GM12878 (cell line): Measurements from ENCODE around the gene PHACTR3. TPM values are rescaled to one million over a fixed set of nuclear protein-coding genes. Genes with fewer than 3 reads are reported as not detected.

Experiments
- ATAC-seq: fragments of 200-7000 bp; cut with Tn5 transposase; 3 replicates; pipeline ENCODE4 v1.9.1; 2020; ENCODE audit warnings: mild to moderate bottlenecking, moderate library complexity
- BruUV-seq: library from RNA; stranded (reverse); fragments of 400-500 nt; replicated peaks from 2 replicates; lab custom pipeline; 2021; lab: Mats Ljungman, UMichigan
- CTCF ChIA-PET: fragments of 300-600 bp; sonication (Branson Sonifier 250); formaldehyde crosslinking; extraction: SDS; loops from one replicate; lab custom pipeline; 2021; ENCODE audit warnings: inconsistent platforms; lab: Yijun Ruan, JAX
- POLR2A ChIA-PET: fragments of 350-600 bp; formaldehyde crosslinking; extraction: SDS; loops from one replicate; lab custom pipeline; 2021; ENCODE audit warnings: inconsistent platforms; lab: Charles Lee
- RAD21 ChIA-PET: fragments of 300-600 bp; sonication (Branson Sonifier 250); formaldehyde crosslinking; loops from one replicate; lab custom pipeline; 2023; ENCODE audit warnings: antibody characterized with exemption; ENCODE audit not compliant: unreplicated experiment; lab: Charles Lee
- SMC1A ChIA-PET: fragments of 300-600 bp; sonication (Branson Sonifier 250); formaldehyde crosslinking; loops from one replicate; lab custom pipeline; 2023; ENCODE audit not compliant: unreplicated experiment, uncharacterized antibody; lab: Charles Lee
- DNase-seq: peaks from one replicate; pipeline ENCODE4 v3.0.0-alpha.2; 2011; ENCODE audit warnings: low read depth, low spot score
- FAIRE-seq: peaks from 3 replicates; lab custom pipeline; 2011; peaks lifted over from hg19 to GRCh38; lab: Jason Lieb, UNC
- H2AFZ ChIP-seq: 2 replicates; pipeline ENCODE4 v1.6.0; 2011; ENCODE audit warnings: low read depth, low read length, control low read depth; ENCODE audit not compliant: control insufficient read depth
- H3K27ac ChIP-seq: 2 replicates; pipeline ENCODE4 v1.5.1; 2011; ENCODE audit warnings: control low read depth; ENCODE audit not compliant: control insufficient read depth, insufficient read depth
- H3K27me3 ChIP-seq, 2 experiments: replicated peaks in 1 of 2; 2 replicates each; pipeline versions ENCODE4 v1.6.0 to v1.6.1; 2011; ENCODE audit warnings: low read length in 1 of 2; ENCODE audit not compliant: control insufficient read depth in 2 of 2, insufficient read depth in 2 of 2
- H3K36me3 ChIP-seq, 2 experiments: 2 replicates each; pipeline ENCODE4 v1.5.1; 2011; ENCODE audit warnings: low read length in 1 of 2; ENCODE audit not compliant: control insufficient read depth in 2 of 2, insufficient read depth in 2 of 2
- H3K4me1 ChIP-seq: 2 replicates; pipeline ENCODE4 v1.6.1; 2011; ENCODE audit warnings: mild to moderate bottlenecking, low read length, moderate library complexity, mixed read lengths; ENCODE audit not compliant: control insufficient read depth, insufficient read depth
- H3K4me2 ChIP-seq: 2 replicates; pipeline ENCODE4 v1.6.0; 2011; ENCODE audit warnings: control low read depth; ENCODE audit not compliant: control insufficient read depth, insufficient read depth
- H3K4me3 ChIP-seq: fragments of 200-600 bp; sonication (generic); 2 replicates; pipeline ENCODE4 v1.5.1; 2016
- H3K79me2 ChIP-seq: 2 replicates; pipeline ENCODE4 v1.6.0; 2011; ENCODE audit warnings: low read length; ENCODE audit not compliant: control insufficient read depth, insufficient read depth
- H3K9ac ChIP-seq: 2 replicates; pipeline ENCODE4 v1.8.0; 2011; ENCODE audit warnings: low read length, control low read depth, mixed read lengths; ENCODE audit not compliant: control insufficient read depth, insufficient read depth
- H3K9me3 ChIP-seq: replicated peaks from 3 replicates; pipeline ENCODE4 v1.5.1; 2011; ENCODE audit warnings: mild to moderate bottlenecking, low read length; ENCODE audit not compliant: control insufficient read depth, insufficient read depth
- H4K20me1 ChIP-seq: 2 replicates; pipeline ENCODE4 v1.6.0; 2011; ENCODE audit not compliant: control insufficient read depth, insufficient read depth
- E2F4 ChIP-seq: IDR thresholded peaks from 2 replicates; pipeline ENCODE4 v1.6.1; 2012; ENCODE audit warnings: low read depth, low read length, improper control_type of control experiment
- ETV6 ChIP-seq, 2 experiments: fragments of 450-650 bp in 1 of 2; IDR thresholded peaks in 1 of 2; conservative IDR thresholded peaks in 1 of 2; 2 replicates each; pipeline ENCODE4 v1.6.1; 2014; ENCODE audit warnings: antibody characterized with exemption in 1 of 2, borderline replicate concordance in 1 of 2, low read depth in 1 of 2, mild to moderate bottlenecking in 1 of 2, moderate library complexity in 1 of 2
- KLF5 ChIP-seq: fragments of 450-650 bp; IDR thresholded peaks from 2 replicates; pipeline ENCODE4 v1.6.1; 2014; ENCODE audit warnings: mild to moderate bottlenecking; ENCODE audit not compliant: partially characterized antibody
- NFYB ChIP-seq: IDR thresholded peaks from 2 replicates; pipeline ENCODE4 v1.6.1; 2011; ENCODE audit warnings: low read depth, mild to moderate bottlenecking, low read length, improper control_type of control experiment, moderate library complexity; ENCODE audit not compliant: insufficient read depth
- SP1 ChIP-seq: IDR thresholded peaks from one replicate; pipeline ENCODE4 v1.6.1; 2011; ENCODE audit warnings: low read depth, low read length
- STAT1 ChIP-seq: fragments of 450-650 bp; conservative IDR thresholded peaks from 2 replicates; pipeline ENCODE4 v1.6.1; 2014; ENCODE audit warnings: antibody characterized with exemption, mild to moderate bottlenecking
- TBL1XR1 ChIP-seq: IDR thresholded peaks from 2 replicates; pipeline ENCODE4 v1.6.1; 2012; ENCODE audit warnings: low read depth, low read length, improper control_type of control experiment
- YY1 ChIP-seq: IDR thresholded peaks from 2 replicates; pipeline ENCODE4 v1.6.1; 2011; ENCODE audit warnings: low read depth, mild to moderate bottlenecking, low read length
- ZNF592 ChIP-seq: fragments of 450-650 bp; IDR thresholded peaks from 2 replicates; pipeline ENCODE4 v1.6.1; 2017; ENCODE audit warnings: mild to moderate bottlenecking, moderate library complexity
- WGBS: methylation state at CpG from one replicate; pipeline ENCODE4 v1.1.6; 2016; ENCODE audit warnings: low lambda C conversion rate; ENCODE audit not compliant: insufficient replicate concordance, insufficient coverage; ENCODE audit errors: missing lambda C conversion rate; 5-methylcytosine and 5-hydroxymethylcytosine counted together
- in situ Hi-C: fragments of 300-500 bp; cut with MboI; formaldehyde crosslinking; loops from 9 replicates; pipeline ENCODE4 v1.14.3; 2018; ENCODE audit warnings: mixed read lengths
- intact Hi-C: fragments of 100-400 bp; cut with micrococcal nuclease; formaldehyde crosslinking; loops from one replicate; pipeline ENCODE4 v1.14.2; 2022; ENCODE audit not compliant: unreplicated experiment
- polyA plus RNA-seq, 11 experiments: library from polyadenylated mRNA; depleted of rRNA in 4 of 11; unstranded in 6 of 11; stranded (reverse) in 5 of 11; fragments of >200 nt; fragmentation: Nextera tagmentation in 4 of 11; fragmentation: Illumina TruSeq in 1 of 11; extraction: Ambion mirVana in 4 of 11; extraction: Trizol in 1 of 11; gene quantifications; 1 replicate in 1 of 11; 2 replicates in 10 of 11; pipeline versions ENCODE4 v1.2.1 to v1.2.3, GENCODE V29; 2011 to 2016; ENCODE audit warnings: inconsistent platforms in 2 of 11, missing spikeins in 2 of 11, low read depth in 1 of 11
- total RNA-seq, 4 experiments: library from RNA; depleted of rRNA in 3 of 4; stranded (reverse); fragments of >200 nt in 3 of 4; fragmentation: Illumina TruSeq in 1 of 4; extraction: Trizol in 1 of 4; gene quantifications; 2 replicates each; pipeline versions ENCODE4 v1.2.1 to v1.2.3, GENCODE V29; 2013 to 2021

PHACTR3 gene
- total and polyA plus RNA-seq, 10 of the 15 experiments (the other 5 are each of a cell fraction or from before 2014, with no cell fraction given) = 0.17 to 2.7 (median 0.27) TPM; not detected in 1

GRCh38 chr20:59858425-59858824, 254.1 kb downstream of the PHACTR3 start (continued):
- no peak for TF ChIP-seq ZNF592

GRCh38 chr20:59861401-59861800, 257.1 kb downstream of the PHACTR3 start:
- Histone ChIP-seq H4K20me1 (no peaks in the 10 kb centered on the region), H3K36me3 (no peaks in the 10 kb centered on the region), H3K27ac (no peak overlapping the region), H3K9ac (no peak overlapping the region), H3K4me3 (no peak overlapping the region), H2AFZ (no peak overlapping the region), H3K4me1 (no peaks in the 10 kb centered on the region), H3K27me3 (no peaks in the 10 kb centered on the region), H3K4me2 (no peak overlapping the region), H3K79me2 (no peaks in the 10 kb centered on the region), H3K9me3 (no peaks in the 10 kb centered on the region)
- ChIA-PET RAD21 (no interaction called here), CTCF (no interaction called here), SMC1A (interaction anchor here (1.0 kb wide), 1 partner anchor 11 kb away, joined by 4 read pairs; no protein-coding TSS in a partner anchor), POLR2A (no interaction called here)
- no peak for ATAC-seq
- no peak for DNase-seq
- BruUV-seq = no TSS peak
- FAIRE-seq = no peak
- 58% methylated on average over 4 of the region's 4 CpGs for WGBS
- in situ Hi-C loops = no loop called here
- intact Hi-C loops = no loop called here
- TF ChIP-seq SP1 = no peak
- no peak for TF ChIP-seq STAT1
- no peak for TF ChIP-seq YY1
- no peak for TF ChIP-seq KLF5
- no peak for TF ChIP-seq NFYB
- TF ChIP-seq ZNF592 = no peak
- TF ChIP-seq TBL1XR1 = no peak
- no peak for TF ChIP-seq E2F4
- TF ChIP-seq ETV6 (conservative IDR thresholded peaks at IDR 0.05 in 1 of 2, IDR thresholded peaks at IDR 0.05 in 1 of 2; ENCODE audit: borderline replicate concordance in 1 of 2, low read depth in 1 of 2) = no peak
